ENCODE measurements around the gene RBM8A.

GRCh38 chr1:145895471-145895870, 31.8 kb downstream of the RBM8A start:
- TF ChIP-seq CTCF (IDR thresholded peaks at IDR 0.05), result no peak
- no peak for TF ChIP-seq POLR2A (IDR thresholded peaks at IDR 0.05)

Data from lower leg skin (tissue), 3 donors.